ENCODE data around the gene KCNQ4.

KCNQ4 gene

GRCh38 chr1:40758004-40758403 lies 25.6 kb upstream of the KCNQ4 start:
- no peak overlapping the region for H3K4me3 ChIP-seq (ENCODE audit: low read length)
- no peaks in the 10 kb centered on the region for H3K27me3 ChIP-seq (ENCODE audit: control insufficient read depth, insufficient read depth, low read length)
- peaks cover 84% of the 10 kb centered on the region for H3K36me3 ChIP-seq (ENCODE audit: control insufficient read depth, low read depth, low read length)
- no peaks in the 10 kb centered on the region for H3K4me1 ChIP-seq (ENCODE audit: control insufficient read depth, low read depth, low read length)
- no peak overlapping the region for H3K9ac ChIP-seq (ENCODE audit: low read length)
- no peaks in the 10 kb centered on the region for H3K9me3 ChIP-seq (ENCODE audit: control insufficient read depth, low read depth, low read length)
- H3K27ac ChIP-seq (ENCODE audit: low read length) = no peak overlapping the region

DNA sequence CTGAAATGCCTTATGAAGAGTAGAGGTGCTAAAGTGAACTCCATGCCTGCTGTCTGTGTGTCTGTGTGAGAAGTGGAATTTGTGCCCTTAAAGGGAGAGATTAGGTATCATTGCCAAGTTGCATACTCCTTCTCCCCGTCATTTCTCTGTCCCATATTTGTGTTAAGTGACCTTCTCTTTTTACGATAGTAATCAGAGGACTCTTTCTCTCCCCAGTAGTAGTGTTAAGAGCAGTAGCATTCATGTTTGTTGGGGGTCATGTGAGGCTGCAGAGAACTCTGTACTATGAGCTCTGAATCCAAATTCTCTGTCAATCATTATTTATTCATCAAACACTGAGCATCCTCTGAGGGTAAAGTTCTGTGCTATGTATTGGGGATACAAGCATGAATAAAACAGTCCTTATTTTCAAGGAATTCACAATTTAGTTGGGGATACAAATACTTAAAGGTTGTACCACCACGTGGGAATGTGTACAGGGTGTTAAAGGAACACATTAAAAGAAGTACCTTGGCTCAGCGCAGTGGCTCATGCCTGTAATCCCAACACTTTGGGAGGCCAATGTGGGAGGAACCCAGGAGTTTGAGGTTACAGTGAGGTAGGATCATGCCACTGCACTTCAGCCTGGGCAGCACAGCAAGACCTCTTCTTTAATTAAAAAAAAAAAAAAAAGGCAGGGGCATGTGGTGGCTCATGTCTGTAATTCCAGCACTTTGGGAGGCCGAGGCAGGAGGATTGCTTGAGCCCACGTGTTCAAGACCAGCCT lies 24.8 kb upstream of the KCNQ4 start:
- Histone ChIP-seq H3K36me3 (ENCODE audit: control insufficient read depth, low read depth, low read length) (peaks cover 81% of the 10 kb centered on the region), H3K4me1 (ENCODE audit: control insufficient read depth, low read depth, low read length) (no peaks in the 10 kb centered on the region), H3K27me3 (ENCODE audit: control insufficient read depth, insufficient read depth, low read length) (no peaks in the 10 kb centered on the region), H3K9me3 (ENCODE audit: control insufficient read depth, low read depth, low read length) (no peaks in the 10 kb centered on the region), H3K4me3 (ENCODE audit: low read length) (no peak overlapping the region), H3K9ac (ENCODE audit: low read length) (no peak overlapping the region), H3K27ac (ENCODE audit: low read length) (no peak overlapping the region)

GRCh38 chr1:40760984-40761383 lies 22.6 kb upstream of the KCNQ4 start:
- H3K9ac ChIP-seq (ENCODE audit: low read length) = no peak overlapping the region
- peaks cover 83% of the 10 kb centered on the region for H3K36me3 ChIP-seq (ENCODE audit: control insufficient read depth, low read depth, low read length)

DNA sequence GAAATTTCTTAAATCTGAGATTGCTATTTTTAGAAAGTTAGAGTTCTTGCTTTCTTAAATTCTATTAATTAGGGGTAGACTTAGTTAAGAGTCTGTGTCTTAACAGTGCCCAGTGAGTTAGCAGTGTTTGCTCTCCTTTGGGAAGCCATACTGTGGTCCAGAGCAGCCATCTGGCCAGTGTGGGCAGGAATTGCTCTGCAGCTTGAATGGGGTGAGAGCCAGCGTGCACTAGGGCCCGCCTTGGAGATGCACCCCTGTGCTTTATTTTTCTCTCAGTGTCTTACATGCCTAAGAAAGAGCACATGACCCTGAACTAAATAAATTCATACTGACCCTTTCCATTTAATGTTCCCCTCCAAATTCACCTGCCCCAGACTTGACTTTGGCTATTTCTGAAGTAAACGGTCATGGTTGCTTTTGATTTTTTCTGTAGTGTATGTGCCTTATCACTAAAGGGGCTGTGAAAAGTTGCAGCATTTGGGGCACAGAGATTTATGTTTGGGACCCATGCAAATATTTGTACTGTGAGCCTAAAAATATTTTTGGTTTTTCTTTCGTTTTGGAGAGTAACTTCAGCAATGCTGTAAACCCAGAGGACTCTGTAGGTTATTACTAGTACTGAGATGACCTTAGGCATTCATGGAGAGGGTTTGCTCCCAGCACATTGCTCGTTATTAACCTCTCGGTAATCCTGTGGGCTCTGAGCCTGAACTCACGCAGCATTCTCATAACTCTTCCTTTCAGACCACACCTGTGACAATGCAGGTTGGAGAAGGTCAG lies 21.3 kb upstream of the KCNQ4 start:
- Histone ChIP-seq H3K4me3 (ENCODE audit: low read length) (no peak overlapping the region), H3K9ac (ENCODE audit: low read length) (no peak overlapping the region), H3K36me3 (ENCODE audit: control insufficient read depth, low read depth, low read length) (peaks cover 83% of the 10 kb centered on the region), H3K9me3 (ENCODE audit: control insufficient read depth, low read depth, low read length) (no peaks in the 10 kb centered on the region), H3K4me1 (ENCODE audit: control insufficient read depth, low read depth, low read length) (no peaks in the 10 kb centered on the region), H3K27ac (ENCODE audit: low read length) (no peak overlapping the region), H3K27me3 (ENCODE audit: control insufficient read depth, insufficient read depth, low read length) (no peaks in the 10 kb centered on the region)

More at GRCh38 chr1:40760984-40761383, 22.6 kb upstream of the KCNQ4 start:
- Histone ChIP-seq H3K27me3 (ENCODE audit: control insufficient read depth, insufficient read depth, low read length) (no peaks in the 10 kb centered on the region), H3K9me3 (ENCODE audit: control insufficient read depth, low read depth, low read length) (no peaks in the 10 kb centered on the region), H3K4me1 (ENCODE audit: control insufficient read depth, low read depth, low read length) (no peaks in the 10 kb centered on the region), H3K27ac (ENCODE audit: low read length) (no peak overlapping the region), H3K4me3 (ENCODE audit: low read length) (no peak overlapping the region)

DNA sequence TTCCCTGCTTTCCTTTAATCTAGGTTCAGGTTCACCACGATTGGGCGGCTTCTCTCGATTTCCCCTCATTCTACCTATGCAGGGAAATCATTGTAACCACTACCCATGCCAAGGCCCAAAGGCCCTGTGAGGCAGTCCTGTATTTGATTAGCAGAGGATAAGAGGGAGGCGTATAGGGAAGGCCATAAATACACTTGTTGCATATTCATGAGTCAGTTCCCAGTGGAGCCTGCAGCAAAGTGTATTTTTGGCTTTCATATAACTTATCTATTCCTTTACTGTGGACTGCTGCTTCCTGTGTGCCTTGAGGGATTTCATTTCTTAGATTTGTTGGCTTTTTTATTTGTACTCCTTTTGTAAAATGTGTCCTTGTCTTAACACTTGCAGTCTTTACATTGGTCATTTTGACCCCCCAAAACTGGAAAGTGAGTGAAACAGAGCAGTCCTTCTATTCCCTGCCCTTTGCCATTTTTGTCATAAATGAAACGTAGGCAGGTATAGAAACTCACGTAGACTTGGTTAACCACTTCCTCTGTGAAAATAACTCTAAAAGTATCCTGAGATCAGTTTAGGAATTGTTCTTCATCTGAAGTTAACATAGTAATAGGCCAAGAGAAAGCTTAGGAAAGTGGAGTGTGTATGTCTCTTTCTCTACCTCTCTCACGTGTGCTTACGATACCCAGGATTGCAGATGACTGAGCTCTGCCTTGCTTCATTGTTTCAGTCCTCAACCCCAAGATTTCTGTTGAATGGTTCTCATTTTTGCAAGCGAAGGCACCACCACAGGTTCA lies 19.6 kb upstream of the KCNQ4 start:
- H3K4me1 ChIP-seq (ENCODE audit: control insufficient read depth, low read depth, low read length) = no peaks in the 10 kb centered on the region
- no peak overlapping the region for H3K27ac ChIP-seq (ENCODE audit: low read length)
- no peaks in the 10 kb centered on the region for H3K9me3 ChIP-seq (ENCODE audit: control insufficient read depth, low read depth, low read length)
- H3K4me3 ChIP-seq (ENCODE audit: low read length) = no peak overlapping the region
- no peaks in the 10 kb centered on the region for H3K27me3 ChIP-seq (ENCODE audit: control insufficient read depth, insufficient read depth, low read length)
- H3K36me3 ChIP-seq (ENCODE audit: control insufficient read depth, low read depth, low read length) = peaks cover 78% of the 10 kb centered on the region
- H3K9ac ChIP-seq (ENCODE audit: low read length) = no peak overlapping the region

DNA sequence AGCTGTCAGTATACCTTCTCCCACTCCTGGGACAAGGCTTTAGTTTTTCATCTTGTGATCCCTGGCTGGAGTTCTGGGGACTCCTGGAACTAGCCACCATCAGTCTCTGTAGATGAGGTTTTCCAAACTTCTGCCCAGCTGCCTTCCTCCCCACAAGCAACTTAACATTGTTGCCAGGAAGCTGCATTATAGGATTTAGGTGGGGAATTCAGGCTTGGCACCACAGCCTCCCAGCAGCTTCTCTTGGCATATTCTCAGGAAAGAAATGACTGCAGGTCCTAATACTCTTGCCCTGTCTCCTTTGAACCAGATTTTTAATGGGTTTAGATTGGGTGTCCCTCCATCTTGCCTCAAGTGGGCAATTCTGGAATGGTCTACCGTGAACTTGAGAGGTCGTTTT lies 18.6 kb upstream of the KCNQ4 start:
- Histone ChIP-seq H3K4me3 (ENCODE audit: low read length) (no peak overlapping the region), H3K4me1 (ENCODE audit: control insufficient read depth, low read depth, low read length) (no peaks in the 10 kb centered on the region), H3K9ac (ENCODE audit: low read length) (no peak overlapping the region), H3K36me3 (ENCODE audit: control insufficient read depth, low read depth, low read length) (peaks cover 79% of the 10 kb centered on the region), H3K27me3 (ENCODE audit: control insufficient read depth, insufficient read depth, low read length) (no peaks in the 10 kb centered on the region), H3K27ac (ENCODE audit: low read length) (no peak overlapping the region), H3K9me3 (ENCODE audit: control insufficient read depth, low read depth, low read length) (no peaks in the 10 kb centered on the region)

- Histone ChIP-seq H3K36me3 (ENCODE audit: control insufficient read depth, low read depth, low read length) (peaks cover 78% of the 10 kb centered on the region), H3K9ac (ENCODE audit: low read length) (no peak overlapping the region), H3K27ac (ENCODE audit: low read length) (no peak overlapping the region), H3K9me3 (ENCODE audit: control insufficient read depth, low read depth, low read length) (no peaks in the 10 kb centered on the region), H3K4me1 (ENCODE audit: control insufficient read depth, low read depth, low read length) (peaks cover 3% of the 10 kb centered on the region), H3K4me3 (ENCODE audit: low read length) (no peak overlapping the region), H3K27me3 (ENCODE audit: control insufficient read depth, insufficient read depth, low read length) (no peaks in the 10 kb centered on the region)
Measured at GRCh38 chr1:40766017-40766416, 17.6 kb upstream of the KCNQ4 start.

DNA sequence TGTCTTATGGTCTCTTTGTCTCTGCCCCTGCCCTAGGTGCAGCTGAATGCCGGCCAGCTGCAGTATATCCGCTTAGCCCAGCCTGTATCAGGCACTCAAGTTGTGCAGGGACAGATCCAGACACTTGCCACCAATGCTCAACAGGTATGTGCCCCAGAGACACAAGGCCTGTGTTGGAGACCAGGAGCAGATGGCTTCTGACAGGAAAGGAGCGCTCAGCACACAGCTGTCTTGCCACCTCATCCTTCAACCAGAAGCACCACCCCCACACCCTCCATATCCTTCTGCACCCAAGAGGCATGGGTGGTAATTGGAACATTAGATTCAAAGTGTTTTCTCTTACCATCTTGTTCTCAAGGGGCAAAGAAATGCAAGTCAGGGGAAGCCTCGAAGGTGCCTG lies 17.0 kb upstream of the KCNQ4 start:
- H3K9me3 ChIP-seq (ENCODE audit: control insufficient read depth, low read depth, low read length) = no peaks in the 10 kb centered on the region
- no peak overlapping the region for H3K27ac ChIP-seq (ENCODE audit: low read length)
- peaks cover 3% of the 10 kb centered on the region for H3K4me1 ChIP-seq (ENCODE audit: control insufficient read depth, low read depth, low read length)
- no peaks in the 10 kb centered on the region for H3K27me3 ChIP-seq (ENCODE audit: control insufficient read depth, insufficient read depth, low read length)
- H3K9ac ChIP-seq (ENCODE audit: low read length) = no peak overlapping the region
- no peak overlapping the region for H3K4me3 ChIP-seq (ENCODE audit: low read length)
- H3K36me3 ChIP-seq (ENCODE audit: control insufficient read depth, low read depth, low read length) = peaks cover 75% of the 10 kb centered on the region

DNA sequence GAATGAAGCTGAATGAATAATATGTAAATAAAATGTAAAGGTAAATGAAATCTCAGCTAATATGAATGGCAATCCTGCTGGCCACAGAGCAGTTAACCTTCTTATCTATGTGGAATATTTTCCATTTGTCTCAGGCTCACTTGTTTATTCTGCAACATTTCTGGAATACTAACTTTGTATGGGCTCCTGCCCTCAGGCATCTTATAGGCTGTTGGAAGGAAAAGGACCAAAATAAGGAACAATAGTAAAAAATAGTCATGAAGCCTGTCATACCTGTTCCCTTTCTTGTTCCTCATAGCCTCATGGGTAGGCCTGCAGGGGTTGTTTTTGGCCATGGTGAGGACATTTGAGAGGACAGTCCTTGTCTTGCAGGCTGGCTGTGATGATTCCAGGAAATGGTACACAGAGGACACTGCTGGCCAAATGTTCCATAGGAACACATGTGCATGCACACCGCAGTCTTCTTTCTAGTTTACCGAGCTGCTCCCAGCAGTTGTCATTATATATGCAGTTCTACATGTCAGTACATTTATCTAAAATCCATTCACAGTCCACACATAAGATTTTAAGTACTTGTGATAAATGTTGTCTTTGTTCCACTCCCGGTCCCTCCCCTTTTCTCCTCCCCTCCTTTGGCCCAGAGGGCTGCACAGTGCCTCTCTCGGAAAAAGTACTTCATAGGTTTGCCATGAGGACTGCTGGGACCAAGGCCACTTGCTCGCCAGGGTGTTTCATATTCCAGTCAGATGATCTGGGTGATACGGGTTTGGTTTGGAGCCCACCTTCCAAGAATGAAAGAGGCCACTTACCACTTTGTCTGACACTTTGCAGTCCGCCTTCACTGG lies 15.2 kb upstream of the KCNQ4 start:
- H3K4me1 ChIP-seq (ENCODE audit: control insufficient read depth, low read depth, low read length) = peaks cover 18% of the 10 kb centered on the region
- no peak overlapping the region for H3K4me3 ChIP-seq (ENCODE audit: low read length)
- H3K9me3 ChIP-seq (ENCODE audit: control insufficient read depth, low read depth, low read length) = no peaks in the 10 kb centered on the region
- H3K27me3 ChIP-seq (ENCODE audit: control insufficient read depth, insufficient read depth, low read length) = no peaks in the 10 kb centered on the region
- H3K36me3 ChIP-seq (ENCODE audit: control insufficient read depth, low read depth, low read length) = peaks cover 68% of the 10 kb centered on the region
- H3K27ac ChIP-seq (ENCODE audit: low read length) = no peak overlapping the region
- no peak overlapping the region for H3K9ac ChIP-seq (ENCODE audit: low read length)

GRCh38 chr1:40769815-40770214 lies 13.8 kb upstream of the KCNQ4 start:
- no peak overlapping the region for H3K27ac ChIP-seq (ENCODE audit: low read length)
- peaks cover 23% of the 10 kb centered on the region for H3K4me1 ChIP-seq (ENCODE audit: control insufficient read depth, low read depth, low read length)
- peaks cover 53% of the 10 kb centered on the region for H3K36me3 ChIP-seq (ENCODE audit: control insufficient read depth, low read depth, low read length)
- H3K9ac ChIP-seq (ENCODE audit: low read length) = no peak overlapping the region
- no peaks in the 10 kb centered on the region for H3K9me3 ChIP-seq (ENCODE audit: control insufficient read depth, low read depth, low read length)
- no peak overlapping the region for H3K4me3 ChIP-seq (ENCODE audit: low read length)
- no peaks in the 10 kb centered on the region for H3K27me3 ChIP-seq (ENCODE audit: control insufficient read depth, insufficient read depth, low read length)

Data from iPS-18a (cell line).